PC-9 (cell line): ENCODE measurements around the gene IMMP2L.

Experiments
- EZH2 ChIP-seq: fragments of 200-600 bp; sonication (generic); IDR thresholded peaks from 2 replicates; pipeline ENCODE4 v1.8.0; 2017; ENCODE audit warnings: antibody characterized with exemption, low read depth
- TF ChIP-seq, protein P1 (sequence below): fragments of 200-600 bp; sonication (generic); conservative IDR thresholded peaks from 2 replicates; pipeline ENCODE4 v1.6.1; 2017; ENCODE audit warnings: mixed run types, antibody characterized with exemption, mild to moderate bottlenecking, moderate library complexity

DNA sequence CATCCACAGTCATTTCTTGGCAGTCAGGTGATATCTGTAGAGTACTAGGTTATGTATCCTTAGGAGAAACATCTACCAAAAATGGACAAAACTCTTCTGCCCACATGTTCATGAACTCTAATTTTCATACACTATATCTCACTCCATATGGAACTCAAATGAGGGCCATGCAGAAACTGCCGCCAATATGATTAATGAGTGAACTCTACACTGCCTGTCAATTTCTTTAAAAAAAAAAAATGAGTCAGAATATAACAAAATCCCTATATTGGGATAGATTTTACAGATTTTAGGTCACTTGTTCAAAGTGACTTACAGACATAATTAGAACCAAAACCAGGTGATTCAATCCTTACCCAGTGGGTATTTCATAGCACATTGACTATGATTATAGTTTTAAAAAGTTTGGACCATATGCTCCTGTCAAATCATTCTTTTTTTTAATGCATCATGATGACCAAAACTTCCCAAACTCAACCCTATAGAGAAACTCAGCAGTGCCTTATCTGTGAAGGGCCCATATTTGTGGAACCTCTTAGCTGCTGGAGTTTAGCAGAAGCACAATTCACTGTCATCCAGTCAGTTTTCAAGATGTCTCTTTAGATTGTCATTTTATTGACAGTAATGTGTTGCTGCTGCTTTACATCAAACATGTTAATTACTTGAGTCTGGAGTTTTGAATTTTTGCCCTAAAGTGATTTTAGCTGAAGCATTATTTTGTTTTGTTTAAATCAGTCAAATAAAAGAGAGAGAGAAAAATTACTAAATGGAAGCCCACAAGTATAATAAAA lies 460.2 kb downstream of the IMMP2L start:
- TF ChIP-seq, protein P1, sequence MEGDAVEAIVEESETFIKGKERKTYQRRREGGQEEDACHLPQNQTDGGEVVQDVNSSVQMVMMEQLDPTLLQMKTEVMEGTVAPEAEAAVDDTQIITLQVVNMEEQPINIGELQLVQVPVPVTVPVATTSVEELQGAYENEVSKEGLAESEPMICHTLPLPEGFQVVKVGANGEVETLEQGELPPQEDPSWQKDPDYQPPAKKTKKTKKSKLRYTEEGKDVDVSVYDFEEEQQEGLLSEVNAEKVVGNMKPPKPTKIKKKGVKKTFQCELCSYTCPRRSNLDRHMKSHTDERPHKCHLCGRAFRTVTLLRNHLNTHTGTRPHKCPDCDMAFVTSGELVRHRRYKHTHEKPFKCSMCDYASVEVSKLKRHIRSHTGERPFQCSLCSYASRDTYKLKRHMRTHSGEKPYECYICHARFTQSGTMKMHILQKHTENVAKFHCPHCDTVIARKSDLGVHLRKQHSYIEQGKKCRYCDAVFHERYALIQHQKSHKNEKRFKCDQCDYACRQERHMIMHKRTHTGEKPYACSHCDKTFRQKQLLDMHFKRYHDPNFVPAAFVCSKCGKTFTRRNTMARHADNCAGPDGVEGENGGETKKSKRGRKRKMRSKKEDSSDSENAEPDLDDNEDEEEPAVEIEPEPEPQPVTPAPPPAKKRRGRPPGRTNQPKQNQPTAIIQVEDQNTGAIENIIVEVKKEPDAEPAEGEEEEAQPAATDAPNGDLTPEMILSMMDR: no peak
- TF ChIP-seq EZH2: no peak
